CD4-positive, alpha-beta T cell treated with Interferon alpha-2 for 1 hour (primary cell): ENCODE results near the gene MFNG.

Experiments
- DNase-seq, 2 donors: peaks; one replicate each; pipeline ENCODE4 v3.0.0-alpha.2; 2020 to 2022

MFNG gene

DNA sequence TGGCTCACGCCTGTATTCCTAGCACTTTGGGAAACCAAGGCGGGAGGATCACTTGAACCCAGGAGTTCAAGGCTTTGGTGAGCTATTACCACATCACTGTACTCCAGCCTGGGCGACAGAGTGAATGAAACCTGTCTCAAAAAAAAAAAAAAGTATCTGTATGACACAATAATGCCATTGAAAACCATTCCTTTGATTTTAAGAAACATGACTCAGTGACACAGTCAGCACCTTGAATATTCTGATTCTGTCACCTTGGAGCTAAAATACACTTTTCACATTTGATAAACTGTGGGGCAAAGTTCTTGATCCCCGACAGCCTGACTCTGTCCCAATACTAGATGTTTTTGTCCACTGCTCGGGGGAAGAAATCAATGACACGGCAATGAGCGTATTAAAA, 42.2 kb downstream of the MFNG start:
- DNase-seq = no peak

DNA sequence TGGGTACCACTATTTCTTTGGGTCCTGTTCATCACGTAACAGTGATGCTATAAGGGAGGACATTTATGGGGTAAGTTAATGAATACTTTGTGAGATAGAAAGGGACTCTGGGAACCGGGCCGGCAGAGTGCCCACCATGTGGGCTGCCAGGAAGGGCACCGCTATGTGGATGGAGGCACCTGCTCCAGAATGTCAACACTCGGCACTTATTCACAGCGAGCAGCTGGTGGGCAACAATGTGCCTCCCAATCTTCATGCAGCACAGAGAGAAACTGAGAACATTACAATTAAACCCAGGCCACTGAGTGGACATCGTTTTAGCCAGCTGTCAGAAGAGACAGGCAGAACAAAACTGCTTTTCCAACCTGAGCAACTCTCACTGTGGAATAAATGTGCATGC, 43.1 kb downstream of the MFNG start:
- no peak for DNase-seq

DNA sequence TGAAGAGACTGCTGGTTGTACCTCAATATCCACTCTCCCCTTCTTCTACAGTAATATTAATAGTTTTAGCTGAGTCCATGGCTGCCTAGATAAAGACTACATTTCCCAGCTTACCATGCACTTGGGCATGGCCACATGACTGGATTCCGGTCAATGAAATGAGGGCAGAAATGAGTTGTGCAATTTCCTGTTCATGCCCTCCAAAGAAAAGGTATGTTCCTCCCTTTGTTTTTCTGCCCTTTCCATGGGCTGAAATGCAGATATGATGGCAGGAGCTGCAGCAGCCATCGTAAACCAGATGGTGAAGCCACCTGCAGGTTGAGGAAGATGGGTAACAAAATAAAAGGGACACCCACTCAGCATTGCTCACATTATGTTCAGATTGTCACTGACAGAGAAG, 43.6 kb downstream of the MFNG start:
- no peak for DNase-seq

DNA sequence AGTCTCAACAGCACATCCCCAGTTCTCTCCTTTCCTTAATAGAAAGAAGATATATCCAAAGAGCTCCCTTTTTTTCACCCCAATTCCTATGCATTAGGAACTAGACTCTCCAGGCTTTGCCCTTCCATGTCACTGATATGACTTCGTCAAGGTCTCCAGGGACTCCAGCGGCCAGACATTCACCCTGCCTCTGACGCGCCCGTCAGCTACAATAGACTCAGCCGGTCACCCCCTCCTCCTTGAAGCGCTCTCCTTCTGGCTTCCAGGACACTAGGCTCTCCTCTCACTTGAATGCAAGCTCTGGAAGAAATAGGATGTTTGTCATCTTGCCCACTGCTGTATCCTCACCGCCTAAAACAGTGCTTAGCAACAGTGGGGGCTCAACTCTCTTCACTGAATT, 44.0 kb downstream of the MFNG start:
- no peak for DNase-seq

DNA sequence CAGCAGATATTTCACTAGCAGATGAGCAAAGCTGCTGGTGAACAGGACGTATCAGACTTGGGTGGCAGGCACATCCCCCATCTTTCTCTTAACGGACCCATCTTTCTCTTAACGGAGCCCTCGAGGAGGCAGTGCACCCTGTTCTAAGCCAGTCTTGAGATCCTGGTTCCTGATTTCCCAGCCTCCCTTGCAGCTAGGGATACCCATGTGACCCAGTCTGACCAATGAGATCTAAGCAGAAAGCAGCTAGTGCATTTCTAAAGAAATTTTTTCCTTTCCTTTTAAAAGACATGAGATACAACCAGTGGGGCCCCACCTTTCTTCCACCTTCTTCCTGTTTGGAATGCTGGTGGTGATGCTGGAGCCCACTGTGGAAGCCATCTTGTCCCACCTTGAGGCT, 45.3 kb downstream of the MFNG start:
- no peak for DNase-seq

DNA sequence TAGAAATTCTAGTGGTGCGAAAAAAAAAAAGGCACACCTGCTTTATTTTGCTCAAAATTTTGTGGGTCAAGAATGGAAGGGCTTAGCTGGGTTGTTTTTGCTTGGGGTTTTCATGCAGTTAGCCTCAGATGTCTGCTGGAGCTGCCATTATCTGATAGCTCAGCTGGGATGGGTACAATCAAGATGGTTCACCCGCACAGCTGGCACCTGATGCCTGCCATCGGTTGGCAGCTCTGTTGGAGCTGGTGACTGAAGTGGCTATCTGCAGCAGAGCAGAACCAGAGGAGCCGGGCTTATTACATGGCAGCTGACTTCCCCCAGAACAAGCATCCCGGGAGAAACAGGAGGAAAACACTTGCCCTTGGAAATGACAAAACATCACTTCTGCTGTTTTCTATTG, 46.8 kb downstream of the MFNG start:
- no peak for DNase-seq

DNA sequence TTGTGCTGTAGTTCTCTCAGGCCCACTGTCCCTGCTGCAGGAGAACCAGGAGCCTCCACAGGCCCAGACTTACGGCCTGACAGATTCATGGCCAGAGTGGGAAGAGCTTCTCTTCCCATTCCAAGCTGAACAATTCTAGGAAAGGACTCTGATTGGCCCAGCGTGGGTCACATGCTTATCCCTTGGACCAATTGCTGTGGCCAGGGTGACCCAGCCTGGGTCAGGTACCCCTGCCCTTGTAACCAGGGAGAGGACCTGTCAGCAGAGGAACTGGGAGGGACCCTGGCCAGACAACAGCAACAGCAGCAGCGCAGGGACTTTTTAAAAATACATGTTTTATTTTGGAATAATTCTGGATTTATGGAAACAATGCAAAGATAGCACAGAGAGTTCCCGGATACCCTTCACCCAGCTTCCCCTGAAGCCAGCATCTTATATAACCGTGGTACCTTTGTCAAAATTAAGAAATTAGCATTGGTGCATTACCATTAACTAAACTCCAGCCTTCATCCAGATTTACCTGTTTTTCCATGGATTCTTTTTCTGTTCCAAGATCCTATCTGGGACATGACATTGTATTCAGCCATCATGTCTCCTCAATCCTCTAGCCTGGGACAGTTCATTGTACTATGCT, 50.1 kb downstream of the MFNG start:
- no peak for DNase-seq

DNA sequence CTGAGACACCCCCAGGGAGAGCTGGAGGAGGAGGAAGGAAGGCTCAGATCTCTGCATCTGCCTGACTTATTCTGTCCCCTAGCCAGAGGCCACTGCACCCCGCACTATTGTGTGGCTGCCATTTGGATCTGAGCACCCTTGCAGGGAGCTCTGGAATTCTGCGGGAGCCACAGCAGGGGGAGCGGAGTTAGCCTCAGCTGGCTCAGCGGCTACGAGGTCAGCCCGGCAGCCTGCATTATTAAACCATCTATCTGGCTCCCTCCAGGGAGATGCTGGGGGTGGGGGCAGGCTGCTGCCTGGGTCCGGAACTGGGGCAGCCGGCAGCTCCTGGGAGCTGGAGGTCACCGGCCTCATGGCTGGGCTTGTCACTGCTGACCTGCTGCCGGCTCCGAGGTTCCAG, 52.4 kb downstream of the MFNG start:
- DNase-seq = no peak

DNA sequence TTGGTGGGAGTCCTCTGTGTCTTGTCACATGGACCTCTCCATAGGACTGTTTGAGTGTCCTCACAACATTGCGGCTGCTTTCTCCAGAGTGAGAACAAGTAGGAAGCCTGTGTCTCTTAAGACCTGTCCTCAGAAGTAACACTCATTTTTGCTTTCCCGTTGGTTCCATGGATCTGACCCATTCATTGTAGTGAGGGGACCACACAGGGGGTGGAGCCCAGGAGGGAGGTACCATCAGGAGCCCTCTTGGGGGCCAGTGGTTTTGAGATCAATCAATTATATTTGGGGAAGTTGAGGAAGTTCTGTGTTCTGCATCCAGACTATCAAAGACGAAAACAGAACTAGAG, 53.5 kb downstream of the MFNG start:
- no peak for DNase-seq

DNA sequence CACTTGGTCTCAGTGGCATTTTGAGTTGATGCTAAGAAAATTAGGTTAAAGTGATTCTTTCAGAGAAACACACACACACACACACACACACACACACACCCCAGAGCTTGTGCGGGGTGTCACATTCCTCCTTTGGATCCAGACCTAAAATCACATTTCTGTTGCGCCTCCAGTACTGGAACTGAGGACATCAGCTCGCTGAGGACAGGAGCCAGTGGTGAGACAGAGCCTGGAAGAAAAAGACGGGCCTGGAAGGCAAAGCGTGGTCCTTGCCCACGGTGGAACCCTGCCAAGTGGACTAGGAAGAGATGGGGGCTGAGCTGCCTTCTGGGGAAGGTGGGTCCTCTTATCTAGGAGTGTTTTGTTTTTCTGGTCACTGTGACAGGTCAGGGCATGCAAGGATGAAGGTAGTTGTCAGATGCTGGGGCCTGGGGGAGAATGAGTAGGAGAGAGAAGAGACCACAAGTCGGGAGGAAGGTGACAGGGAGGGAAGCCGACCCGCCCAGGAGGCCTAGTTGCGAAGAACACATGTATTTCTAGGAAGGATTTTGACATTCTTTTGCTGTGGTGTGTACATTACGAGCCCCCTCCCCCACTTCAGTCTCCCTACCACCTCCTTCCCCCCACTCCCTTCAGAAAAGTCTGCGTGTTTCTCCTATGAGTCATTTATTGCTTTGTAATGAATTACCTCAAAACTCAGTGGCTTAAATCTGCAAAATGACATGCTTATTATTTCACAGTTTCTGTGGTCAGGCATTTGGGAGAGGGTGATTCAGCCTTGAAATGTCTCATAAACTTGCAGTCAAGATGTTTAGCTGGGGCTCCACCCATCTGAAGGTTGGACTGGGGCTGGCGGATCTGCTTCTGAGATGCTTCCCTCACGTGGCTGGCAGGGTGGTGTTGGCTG, 54.1 kb downstream of the MFNG start:
- no peak for DNase-seq

DNA sequence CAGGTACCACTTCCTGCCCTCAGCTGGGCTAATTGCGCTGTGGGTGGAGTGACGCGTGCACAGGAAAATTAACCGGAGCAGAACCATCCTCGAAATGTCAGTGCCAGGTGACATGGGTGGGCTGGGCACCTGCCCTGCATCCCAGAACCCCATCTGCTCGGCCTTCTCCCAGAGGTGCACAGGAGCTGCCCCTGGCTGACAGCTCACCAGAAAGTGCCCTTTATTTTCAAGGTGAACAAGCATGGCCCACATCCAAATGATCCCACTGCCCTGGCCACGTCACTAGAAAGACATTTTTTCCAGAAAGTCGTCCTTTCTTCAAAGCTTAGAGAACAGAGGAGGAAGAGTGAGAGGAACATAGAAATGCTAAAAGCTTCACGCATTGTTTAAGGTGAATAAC, 54.8 kb downstream of the MFNG start:
- no peak for DNase-seq

DNA sequence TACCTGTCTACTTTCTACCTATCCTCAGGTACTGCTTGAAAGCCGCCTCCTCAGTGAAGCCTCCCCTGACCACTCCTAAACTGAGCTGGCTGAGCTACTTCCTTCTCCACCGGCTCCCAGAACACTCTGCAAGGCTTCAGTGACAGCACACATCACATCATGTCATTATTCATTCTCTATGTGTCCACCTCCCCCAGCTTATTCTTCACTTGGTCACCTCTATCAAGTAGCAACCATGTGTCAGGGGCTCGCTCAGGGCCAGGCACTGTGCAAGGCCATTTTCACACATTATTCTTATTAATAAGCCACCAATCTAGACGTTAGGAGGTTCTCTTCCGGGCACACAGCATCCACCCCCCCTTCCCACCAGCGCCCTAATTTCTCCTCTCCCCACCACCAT, 55.2 kb downstream of the MFNG start:
- DNase-seq = no peak

DNA sequence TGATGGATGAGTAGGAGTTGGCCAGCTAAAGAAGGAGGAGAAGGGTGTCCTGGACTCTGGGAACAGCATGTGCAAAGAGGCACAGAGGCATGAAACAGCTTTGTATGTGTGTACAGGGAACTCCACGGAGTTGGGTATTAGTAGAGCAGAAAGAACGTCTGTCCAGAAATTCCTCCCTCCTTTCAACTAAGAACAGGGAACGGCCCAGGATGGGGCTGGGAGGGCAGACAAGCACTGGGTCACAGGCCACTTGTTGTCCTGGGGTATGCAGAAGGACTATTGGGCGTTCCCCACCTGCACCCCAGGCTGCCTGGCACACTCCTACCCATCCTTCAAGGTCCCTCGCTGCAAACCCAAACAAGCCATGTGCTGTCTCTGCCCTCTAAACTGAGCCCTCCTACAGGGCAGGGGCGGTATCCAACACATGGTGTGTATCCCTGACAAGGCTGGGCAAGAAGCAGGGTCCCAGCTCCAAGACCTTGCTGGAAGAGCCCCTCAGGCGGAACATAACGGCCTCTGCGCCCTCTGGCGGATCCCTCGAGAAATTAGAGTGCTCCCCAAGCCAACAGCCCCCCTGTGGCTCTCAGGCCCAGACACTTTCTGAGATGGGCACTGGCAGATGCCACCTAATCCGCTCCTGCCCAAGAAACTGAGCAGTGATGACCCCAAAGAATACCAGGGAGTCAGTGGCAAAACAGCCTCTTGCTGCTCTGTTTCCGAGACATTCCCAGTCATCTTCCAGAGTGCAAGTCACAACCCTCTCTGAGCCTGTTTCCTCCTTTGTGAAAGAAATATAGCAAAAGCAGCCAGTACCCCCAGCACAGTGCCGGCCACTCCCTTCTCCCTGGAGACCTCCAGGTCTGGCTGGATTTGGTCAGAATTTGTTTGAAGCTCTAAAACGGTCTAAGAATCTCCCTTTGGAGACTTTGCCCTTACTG, 57.3 kb downstream of the MFNG start:
- DNase-seq = peak; percentile 58 to 65

DNA sequence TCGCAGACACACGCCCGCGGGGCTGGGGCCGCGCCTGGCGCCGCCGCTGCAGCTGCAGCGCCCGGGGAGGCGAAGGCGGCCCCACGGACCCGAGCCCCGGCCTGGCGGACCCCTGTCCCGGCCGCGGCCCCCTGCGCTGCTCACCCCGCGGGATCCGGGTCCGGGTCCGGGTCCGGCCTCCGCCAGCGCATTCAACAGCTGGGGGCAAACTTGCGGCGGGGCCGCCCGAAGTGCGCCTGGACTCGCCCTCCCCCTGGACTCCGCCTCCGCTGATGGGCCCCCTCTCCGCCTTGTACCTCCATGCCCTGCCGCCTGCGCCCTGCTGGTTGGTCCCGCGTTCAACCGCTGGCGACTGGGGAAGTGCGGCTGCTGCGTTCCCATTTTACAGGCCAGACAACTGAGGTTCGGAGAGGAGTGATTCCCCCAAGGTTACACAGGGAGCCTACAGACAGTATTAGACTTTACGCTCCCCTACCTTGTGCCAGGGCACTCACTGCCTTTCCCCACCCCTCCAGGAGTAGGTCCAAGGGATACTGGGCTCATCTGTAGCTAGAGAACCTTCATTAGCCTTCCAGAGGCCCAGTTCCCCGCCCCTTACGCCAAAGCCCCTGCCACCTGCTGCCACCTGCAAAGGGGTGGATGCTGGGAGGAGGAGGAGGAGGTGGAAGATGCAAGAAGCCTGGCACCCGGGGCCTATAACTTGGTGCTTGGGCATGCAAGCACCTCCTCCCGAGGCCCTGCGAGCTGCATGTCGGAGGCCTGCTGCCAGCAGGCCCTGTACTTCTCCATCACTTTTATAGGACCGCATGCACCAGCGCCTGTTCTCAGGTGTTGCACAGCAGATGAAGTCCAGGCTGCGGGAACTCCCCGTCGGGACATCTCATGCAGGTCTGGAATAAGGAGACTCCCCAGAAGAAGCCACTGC, 58.2 kb downstream of the MFNG start:
- no peak for DNase-seq

DNA sequence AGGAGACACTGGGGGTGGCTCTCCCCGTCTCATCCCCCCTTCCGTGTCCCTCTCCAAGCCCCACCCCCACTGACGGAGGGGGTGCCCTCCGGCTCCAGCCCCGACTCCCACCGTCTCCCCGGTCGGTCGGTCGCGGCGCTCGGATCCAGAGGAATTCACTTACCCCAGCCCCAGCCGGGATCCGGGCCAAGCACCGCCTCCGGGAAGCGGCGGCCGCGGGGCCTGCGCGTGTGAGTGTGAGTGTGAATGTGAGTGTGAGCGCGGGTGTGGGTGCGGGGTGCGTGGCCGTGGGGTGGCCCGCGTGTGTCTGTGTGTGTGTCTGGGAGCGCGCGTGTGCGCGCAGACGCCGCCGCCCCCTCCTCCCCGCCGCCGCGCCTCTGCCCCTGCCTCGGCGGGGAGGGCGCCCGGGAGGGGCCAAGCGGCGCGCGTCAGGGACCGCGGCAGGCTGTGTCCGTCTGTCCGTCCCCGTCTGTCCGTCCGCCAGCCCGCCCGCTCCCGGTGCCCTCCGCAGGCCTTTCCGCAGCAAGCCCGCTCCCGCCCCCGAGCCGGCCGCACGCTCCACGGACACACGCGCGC, 59.0 kb downstream of the MFNG start, which contains the start of gene ELFN2:
ELFN2 (minus strand) TSS at position 345 of the 576 bp plus-strand sequence. CDS start 51,945 bp downstream, outside the sequence.
- no peak for DNase-seq

DNA sequence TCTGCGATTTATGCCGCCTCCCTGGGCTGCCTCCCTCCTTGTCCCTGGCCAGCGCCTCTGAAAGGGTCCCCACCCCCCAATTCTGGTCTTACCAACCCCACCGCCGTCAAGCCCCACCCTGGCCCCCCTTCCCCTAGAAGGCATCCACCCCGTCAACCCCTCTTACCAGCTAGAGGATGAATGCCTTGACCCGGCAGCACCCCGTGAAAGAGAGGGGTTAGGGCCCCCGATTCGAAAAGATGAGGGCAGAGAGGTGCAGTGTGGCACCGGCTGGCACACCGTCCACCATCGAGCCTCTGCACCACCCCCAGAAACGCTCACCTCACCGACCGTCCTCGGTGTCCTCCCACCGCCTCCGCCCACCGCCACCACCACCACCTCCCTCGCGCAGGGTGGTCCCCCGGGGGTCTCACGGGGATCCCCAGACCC, 59.5 kb downstream of the MFNG start:
- no peak for DNase-seq

DNA sequence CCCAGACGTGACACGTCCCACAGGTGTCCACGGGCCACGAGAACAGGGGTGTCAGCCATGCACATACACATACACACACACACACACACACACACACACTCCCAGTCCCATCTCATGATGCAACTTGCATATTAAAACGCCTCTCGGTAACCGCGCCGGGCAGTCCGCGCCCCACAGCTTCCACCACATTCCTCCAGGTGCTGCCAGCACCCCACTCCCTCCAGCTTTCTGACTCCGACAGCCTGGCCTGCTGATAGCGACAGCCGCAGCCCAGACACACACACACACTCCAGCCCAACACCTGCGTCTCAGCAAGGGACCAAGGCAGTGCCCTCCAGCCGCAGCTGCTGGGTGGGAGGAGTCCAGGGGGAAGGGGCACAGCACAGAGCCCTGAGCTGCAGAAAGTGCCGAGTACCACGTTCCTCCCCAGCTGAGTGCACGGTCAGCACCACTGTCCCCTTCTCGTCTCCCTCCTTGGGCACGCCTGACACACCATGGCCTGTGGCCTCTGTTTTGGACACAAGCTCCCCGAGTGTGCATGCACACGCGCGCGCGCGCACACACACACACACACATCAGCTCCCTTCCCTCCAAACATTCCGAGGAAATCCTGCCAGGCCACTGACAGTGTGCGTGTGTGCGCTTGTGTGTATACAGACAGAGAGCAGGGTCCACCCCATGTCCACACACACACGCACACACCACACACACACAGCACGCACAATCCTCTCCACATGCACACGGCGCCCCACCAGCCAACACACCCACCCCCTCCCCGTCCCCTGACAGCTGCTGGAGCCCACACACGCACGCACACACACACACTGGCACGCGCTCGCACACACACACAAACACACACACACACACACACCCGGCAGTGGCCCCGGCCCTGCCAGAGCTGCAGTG, 60.1 kb downstream of the MFNG start:
- no peak for DNase-seq

DNA sequence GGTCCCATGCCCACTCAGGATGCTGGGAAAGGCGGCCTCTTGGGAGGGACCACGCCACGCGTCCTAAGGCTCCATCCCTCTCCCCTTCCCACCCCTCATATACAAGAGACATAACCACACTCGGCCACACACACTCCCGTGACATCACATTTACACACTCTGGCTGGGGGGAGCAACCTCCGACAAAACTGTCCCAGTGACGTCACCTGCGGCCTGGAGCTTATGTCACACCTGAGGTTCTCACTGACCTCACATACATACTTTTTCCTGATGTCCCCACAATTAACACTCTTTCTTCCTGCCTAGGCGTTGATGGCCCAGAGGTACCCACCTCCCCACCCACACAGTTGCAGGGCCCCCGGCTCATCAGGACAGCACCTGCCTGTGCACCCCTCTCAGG, 60.8 kb downstream of the MFNG start:
- no peak for DNase-seq

DNA sequence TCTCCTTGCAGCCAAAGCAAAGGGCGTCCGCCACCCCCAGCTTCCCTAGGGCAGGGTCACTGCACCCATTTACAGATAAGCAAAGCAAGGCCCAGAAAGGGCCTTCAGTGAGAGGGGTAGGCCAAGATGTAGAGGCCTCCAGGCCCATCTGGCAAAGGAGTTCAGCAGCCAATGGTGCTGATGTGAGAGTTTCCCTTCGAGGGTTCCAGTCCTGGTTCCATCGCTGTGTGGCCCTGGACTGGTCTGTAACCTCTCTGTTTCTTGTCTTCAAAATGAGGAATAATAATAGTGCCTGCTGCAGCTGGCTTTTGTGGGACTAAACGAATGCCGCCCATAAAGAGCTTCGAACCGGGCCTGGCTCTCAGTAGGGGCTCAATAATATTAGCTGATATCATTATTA, 62.9 kb downstream of the MFNG start:
- DNase-seq = no peak

DNA sequence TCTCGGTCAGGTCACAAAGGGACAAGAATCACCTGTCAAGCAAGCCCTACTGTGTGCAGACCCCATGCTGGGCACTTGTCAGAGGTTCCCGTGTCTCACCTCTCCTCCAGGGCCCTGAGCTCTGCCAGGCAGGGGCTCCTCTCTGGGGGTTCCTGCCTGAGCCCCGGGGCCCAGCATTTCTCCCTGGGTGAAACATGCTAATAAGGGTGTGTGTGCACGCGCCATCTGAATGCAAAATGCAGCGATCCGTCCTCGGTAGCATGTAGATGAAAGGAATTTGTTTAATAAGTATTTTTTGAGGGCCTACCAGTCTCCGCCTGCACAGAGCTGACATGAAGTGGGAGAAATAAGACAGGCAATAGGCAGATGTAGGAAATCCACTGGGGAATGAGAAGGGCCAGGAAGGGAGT, 64.7 kb downstream of the MFNG start:
- no peak for DNase-seq
